ENCODE data around the gene DHX29. TPM values are rescaled to one million over a fixed set of nuclear protein-coding genes. Genes with fewer than 3 reads are reported as not detected.

DHX29 gene
- total RNA-seq, 1 donor from 2014 or later: 16.3 TPM

DNA sequence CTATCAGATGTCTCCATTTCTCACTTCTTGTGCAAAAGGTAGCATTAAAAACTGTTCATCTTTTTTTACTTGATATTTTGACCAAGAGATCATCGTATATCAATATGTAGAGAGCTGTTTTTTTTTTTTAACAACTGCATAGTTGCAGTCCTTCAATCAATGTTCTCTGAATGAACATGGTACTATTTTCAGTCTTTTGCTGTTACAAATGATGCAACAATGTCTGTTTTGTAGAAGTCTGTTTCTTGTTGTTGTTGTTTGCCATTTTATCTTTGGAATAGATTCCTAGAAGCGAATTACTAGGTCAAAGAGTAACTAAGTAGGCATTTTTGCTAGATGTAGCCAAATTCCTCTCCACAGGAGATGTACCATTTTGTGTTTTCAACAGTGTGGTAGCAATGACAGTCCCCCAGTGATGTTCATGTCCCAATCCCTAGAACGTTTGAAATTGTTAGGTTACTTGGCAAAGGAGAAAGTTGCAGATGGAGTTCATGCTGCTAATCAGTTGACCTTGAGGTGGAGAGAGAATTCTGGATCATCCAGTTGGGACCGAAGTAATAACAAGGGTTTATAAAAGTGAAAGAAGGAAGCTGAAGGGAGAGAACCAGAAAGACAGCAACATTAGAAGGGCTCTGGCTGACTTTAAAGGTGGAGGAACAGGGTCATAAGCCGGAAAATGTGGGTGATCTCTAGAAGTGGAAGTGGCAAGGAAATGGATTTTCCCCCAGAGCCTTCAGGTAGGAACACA is 6.5 kb upstream of the DHX29 start:
- H3K36me3 ChIP-seq (ENCODE audit: control insufficient read depth, insufficient read depth, low read length): peaks cover 1% of the 10 kb centered on the region
- H3K27me3 ChIP-seq (ENCODE audit: control insufficient read depth, insufficient read depth, low read length): no peaks in the 10 kb centered on the region
- H3K4me3 ChIP-seq (ENCODE audit: low read depth, low read length): no peak overlapping the region
- FAIRE-seq (no peak), DNase-seq (ENCODE audit: low read depth) (no peak)
- TF ChIP-seq, protein P1, sequence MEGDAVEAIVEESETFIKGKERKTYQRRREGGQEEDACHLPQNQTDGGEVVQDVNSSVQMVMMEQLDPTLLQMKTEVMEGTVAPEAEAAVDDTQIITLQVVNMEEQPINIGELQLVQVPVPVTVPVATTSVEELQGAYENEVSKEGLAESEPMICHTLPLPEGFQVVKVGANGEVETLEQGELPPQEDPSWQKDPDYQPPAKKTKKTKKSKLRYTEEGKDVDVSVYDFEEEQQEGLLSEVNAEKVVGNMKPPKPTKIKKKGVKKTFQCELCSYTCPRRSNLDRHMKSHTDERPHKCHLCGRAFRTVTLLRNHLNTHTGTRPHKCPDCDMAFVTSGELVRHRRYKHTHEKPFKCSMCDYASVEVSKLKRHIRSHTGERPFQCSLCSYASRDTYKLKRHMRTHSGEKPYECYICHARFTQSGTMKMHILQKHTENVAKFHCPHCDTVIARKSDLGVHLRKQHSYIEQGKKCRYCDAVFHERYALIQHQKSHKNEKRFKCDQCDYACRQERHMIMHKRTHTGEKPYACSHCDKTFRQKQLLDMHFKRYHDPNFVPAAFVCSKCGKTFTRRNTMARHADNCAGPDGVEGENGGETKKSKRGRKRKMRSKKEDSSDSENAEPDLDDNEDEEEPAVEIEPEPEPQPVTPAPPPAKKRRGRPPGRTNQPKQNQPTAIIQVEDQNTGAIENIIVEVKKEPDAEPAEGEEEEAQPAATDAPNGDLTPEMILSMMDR (IDR thresholded peaks at IDR 0.05; ENCODE audit: insufficient read depth, low read length, severe bottlenecking): no peak

DNA sequence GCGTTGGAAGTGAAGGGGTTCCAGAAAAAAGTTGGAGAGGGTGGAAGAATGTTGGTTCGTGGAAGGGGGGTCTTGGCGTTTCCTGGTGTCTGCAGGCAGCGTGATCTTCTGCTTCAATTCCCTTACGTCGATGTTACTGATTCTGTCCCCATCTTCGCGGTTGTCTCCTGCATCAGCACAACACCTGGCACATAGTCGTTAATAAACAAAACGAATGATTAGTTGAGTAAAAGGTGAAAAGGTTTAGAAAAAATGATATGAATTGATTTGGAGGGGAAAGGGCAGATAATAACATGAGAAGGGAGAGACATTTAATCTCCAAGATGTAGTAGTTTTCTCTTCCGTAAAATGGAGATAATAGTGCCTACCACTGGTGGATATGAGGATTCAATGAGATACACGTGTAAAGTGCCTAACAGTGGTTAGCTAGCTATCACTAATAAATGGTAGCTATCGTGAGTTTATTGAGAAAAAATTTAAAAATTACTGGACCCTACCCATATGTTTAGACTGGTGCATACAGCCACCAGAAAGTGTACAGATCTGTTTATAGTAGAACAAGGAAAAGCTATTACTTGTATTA is 851 bp upstream of the DHX29 start:
- H3K27me3 ChIP-seq (ENCODE audit: control insufficient read depth, insufficient read depth, low read length): no peaks in the 10 kb centered on the region
- H3K4me3 ChIP-seq (ENCODE audit: low read depth, low read length): peak overlapping the region; percentile 74
- peak; percentile 37 for DNase-seq (ENCODE audit: low read depth)
- TF ChIP-seq, protein P1 (IDR thresholded peaks at IDR 0.05; ENCODE audit: insufficient read depth, low read length, severe bottlenecking): no peak
- FAIRE-seq: no peak
- H3K36me3 ChIP-seq (ENCODE audit: control insufficient read depth, insufficient read depth, low read length): peaks cover 1% of the 10 kb centered on the region

DNA sequence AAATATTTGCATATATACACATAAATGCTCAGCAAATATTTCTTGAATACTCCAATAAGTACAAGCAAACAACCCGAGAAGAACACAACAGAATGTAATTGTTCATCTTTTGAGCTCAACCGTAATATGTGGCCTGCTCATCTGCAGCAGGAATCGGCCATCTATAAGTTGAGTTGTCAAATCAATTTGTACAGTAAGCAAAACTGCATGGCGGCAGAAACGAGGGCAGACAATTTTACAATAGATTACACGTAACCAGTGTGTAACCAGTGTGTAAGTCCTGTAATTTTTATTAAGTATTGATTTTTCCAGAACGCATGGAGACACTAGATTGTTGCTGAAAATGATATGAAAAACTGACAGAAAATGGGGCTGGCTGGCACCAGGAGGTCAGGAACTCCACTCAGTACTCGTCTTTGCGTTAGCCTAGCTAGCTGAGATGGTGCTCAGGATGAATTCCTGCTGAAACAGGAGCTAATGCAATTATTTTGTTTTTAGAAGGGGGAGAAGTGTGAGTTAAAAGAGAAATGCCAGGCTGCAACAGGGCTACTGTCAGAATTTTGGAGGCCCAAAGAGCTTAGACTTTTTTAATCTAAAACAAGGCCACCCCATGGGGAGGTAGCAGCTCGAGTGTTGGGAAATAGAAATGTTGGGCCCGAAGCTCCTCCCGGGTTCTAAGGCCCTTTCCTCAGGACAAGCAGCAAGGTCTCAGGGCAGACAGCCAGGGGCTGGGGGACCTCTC is 682 bp downstream of the DHX29 start:
- FAIRE-seq (no peak), DNase-seq (ENCODE audit: low read depth) (peak; percentile 20)
- peak overlapping the region; percentile 74 for H3K4me3 ChIP-seq (ENCODE audit: low read depth, low read length)
- TF ChIP-seq, protein P1 (IDR thresholded peaks at IDR 0.05; ENCODE audit: insufficient read depth, low read length, severe bottlenecking): no peak
- H3K27me3 ChIP-seq (ENCODE audit: control insufficient read depth, insufficient read depth, low read length): no peaks in the 10 kb centered on the region
- no peaks in the 10 kb centered on the region for H3K36me3 ChIP-seq (ENCODE audit: control insufficient read depth, insufficient read depth, low read length)

DNA sequence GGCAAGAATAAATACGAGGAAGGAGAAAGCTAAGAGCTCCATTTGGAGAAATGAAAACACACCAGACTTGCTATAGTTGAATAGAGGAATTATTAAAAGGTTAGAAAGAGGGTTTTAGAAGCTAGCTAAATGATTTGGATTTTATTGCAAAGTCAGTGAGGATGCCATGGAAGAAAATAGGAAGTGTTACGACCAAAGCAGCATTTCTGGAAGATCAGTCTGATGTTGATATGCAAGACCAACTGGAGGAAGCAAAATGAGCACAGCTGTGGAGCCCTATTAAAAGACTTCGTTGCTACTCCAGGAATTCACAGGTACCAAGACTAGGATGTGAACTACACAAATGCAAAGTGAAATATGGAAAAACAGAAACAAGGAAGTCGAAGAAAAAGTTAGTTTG is 2.1 kb downstream of the DHX29 start:
- no peak for DNase-seq (ENCODE audit: low read depth)
- no peak for FAIRE-seq
- Histone ChIP-seq H3K27me3 (ENCODE audit: control insufficient read depth, insufficient read depth, low read length) (no peaks in the 10 kb centered on the region), H3K36me3 (ENCODE audit: control insufficient read depth, insufficient read depth, low read length) (peaks cover 3% of the 10 kb centered on the region), H3K4me3 (ENCODE audit: low read depth, low read length) (no peak overlapping the region)
- TF ChIP-seq, protein P1 (IDR thresholded peaks at IDR 0.05; ENCODE audit: insufficient read depth, low read length, severe bottlenecking): no peak

DNA sequence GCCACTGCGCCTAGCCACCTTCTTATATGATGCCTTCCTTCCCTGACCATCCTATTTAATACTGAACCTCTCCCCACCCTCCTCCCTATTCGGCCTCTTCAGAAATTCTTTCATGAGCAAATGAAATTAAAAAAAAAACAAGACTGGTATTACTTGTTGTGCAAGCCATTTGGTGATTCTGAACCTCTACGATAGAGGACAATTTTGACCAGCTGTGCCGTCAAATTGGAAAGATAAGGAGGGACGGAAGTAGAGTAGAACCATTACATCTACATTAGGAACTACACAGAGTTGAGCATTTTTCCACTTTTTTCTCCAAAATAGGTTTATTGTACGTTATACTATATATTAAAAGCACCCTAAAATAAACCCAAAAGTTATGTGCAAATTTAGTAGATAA is 2.9 kb downstream of the DHX29 start:
- TF ChIP-seq, protein P1 (IDR thresholded peaks at IDR 0.05; ENCODE audit: insufficient read depth, low read length, severe bottlenecking): no peak
- no peak for FAIRE-seq
- no peak for DNase-seq (ENCODE audit: low read depth)

More for the DNA sequence above, 2.9 kb downstream of the DHX29 start:
- Histone ChIP-seq H3K4me3 (ENCODE audit: low read depth, low read length) (no peak overlapping the region), H3K36me3 (ENCODE audit: control insufficient read depth, insufficient read depth, low read length) (peaks cover 3% of the 10 kb centered on the region), H3K27me3 (ENCODE audit: control insufficient read depth, insufficient read depth, low read length) (no peaks in the 10 kb centered on the region)

Measured in bronchial epithelial cell (primary cell).